HT1080 (cell line): ENCODE measurements around the gene DTHD1. TPM values are rescaled to one million over a fixed set of nuclear protein-coding genes. Genes with fewer than 3 reads are reported as not detected.

ENCODE experiments used
- DNase-seq: peaks from one replicate; pipeline ENCODE4 v3.0.0-alpha.2; 2015; ENCODE audit warnings: low read depth
- total RNA-seq: library from RNA; depleted of rRNA; stranded (reverse); fragments of >200 nt; shearing (Covaris generic); gene quantifications from 2 replicates; pipeline ENCODE4 v1.2.3, GENCODE V29; 2014

The DTHD1 gene
- total RNA-seq, 1 experiment from 2014 or later = not detected

GRCh38 chr4:36313301-36313700 lies 31.9 kb downstream of the DTHD1 start:
- DNase-seq = no peak

- DNase-seq = no peak
Observed at GRCh38 chr4:36313703-36314102, 32.3 kb downstream of the DTHD1 start.

GRCh38 chr4:36316607-36317006 lies 35.2 kb downstream of the DTHD1 start:
- peak; percentile 13 for DNase-seq

GRCh38 chr4:36317721-36318120 lies 36.3 kb downstream of the DTHD1 start:
- DNase-seq = no peak

GRCh38 chr4:36320117-36320896 lies 38.9 kb downstream of the DTHD1 start:
- DNase-seq = no peak

- DNase-seq = no peak
Observed at GRCh38 chr4:36321176-36321575, 39.8 kb downstream of the DTHD1 start.

GRCh38 chr4:36322921-36323354 lies 41.5 kb downstream of the DTHD1 start:
- no peak for DNase-seq

GRCh38 chr4:36323816-36324419 lies 42.5 kb downstream of the DTHD1 start:
- DNase-seq = no peak

- DNase-seq = no peak
Observed at GRCh38 chr4:36324808-36325207, 43.4 kb downstream of the DTHD1 start.

- no peak for DNase-seq
Observed at GRCh38 chr4:36325499-36325898, 44.1 kb downstream of the DTHD1 start.

- DNase-seq = no peak
Observed at GRCh38 chr4:36325926-36326325, 44.5 kb downstream of the DTHD1 start.

GRCh38 chr4:36326476-36327029 lies 45.1 kb downstream of the DTHD1 start:
- no peak for DNase-seq

- no peak for DNase-seq
Observed at GRCh38 chr4:36327400-36327799, 46.0 kb downstream of the DTHD1 start.

- DNase-seq = no peak
Observed at GRCh38 chr4:36328130-36328529, 46.7 kb downstream of the DTHD1 start.

- DNase-seq = no peak
Observed at GRCh38 chr4:36329228-36329627, 47.8 kb downstream of the DTHD1 start.

GRCh38 chr4:36330796-36331195 lies 49.4 kb downstream of the DTHD1 start:
- DNase-seq = no peak

- DNase-seq = peak; percentile 23
Observed at GRCh38 chr4:36332023-36332781, 50.8 kb downstream of the DTHD1 start.

- DNase-seq = no peak
Observed at GRCh38 chr4:36332782-36333131, 51.3 kb downstream of the DTHD1 start.

GRCh38 chr4:36333303-36333877 lies 52.0 kb downstream of the DTHD1 start:
- no peak for DNase-seq

GRCh38 chr4:36337665-36338185 lies 56.3 kb downstream of the DTHD1 start:
- no peak for DNase-seq

GRCh38 chr4:36338973-36339372 lies 57.6 kb downstream of the DTHD1 start:
- no peak for DNase-seq
